Calu3 (cell line): Measurements from ENCODE around the gene TRIM13. TPM values are rescaled to one million over a fixed set of nuclear protein-coding genes. Genes with fewer than 3 reads are reported as not detected.

Experiments
- BruUV-seq: library from RNA; stranded (reverse); fragments of 400-500 nt; replicated peaks from 2 replicates; lab custom pipeline; 2021; lab: Mats Ljungman, UMichigan
- CTCF ChIA-PET: fragments of 300-600 bp; sonication (Branson Sonifier 250); formaldehyde crosslinking; loops from one replicate; lab custom pipeline; 2022; ENCODE audit warnings: antibody characterized with exemption; lab: Charles Lee
- DNase-seq: peaks from one replicate; pipeline ENCODE4 v3.0.0; 2022
- H3K27ac Mint-ChIP-seq: one replicate; pipeline ENCODE4 v1.8.0; 2022; ENCODE audit warnings: mixed read lengths; ENCODE audit not compliant: unreplicated experiment
- H3K27me3 Mint-ChIP-seq: one replicate; pipeline ENCODE4 v1.8.0; 2022; ENCODE audit warnings: mixed read lengths; ENCODE audit not compliant: unreplicated experiment
- H3K36me3 Mint-ChIP-seq: one replicate; pipeline ENCODE4 v1.8.0; 2022; ENCODE audit warnings: mild to moderate bottlenecking, moderate library complexity, mixed read lengths; ENCODE audit not compliant: insufficient read depth, unreplicated experiment
- H3K4me1 Mint-ChIP-seq: one replicate; pipeline ENCODE4 v1.8.0; 2022; ENCODE audit warnings: mild to moderate bottlenecking, low read depth, mixed read lengths; ENCODE audit not compliant: unreplicated experiment
- H3K4me3 Mint-ChIP-seq: one replicate; pipeline ENCODE4 v1.8.0; 2022; ENCODE audit warnings: mild to moderate bottlenecking, low read depth, moderate library complexity, mixed read lengths; ENCODE audit not compliant: unreplicated experiment
- H3K9me3 Mint-ChIP-seq: one replicate; pipeline ENCODE4 v1.8.0; 2022; ENCODE audit warnings: low read depth, mixed read lengths; ENCODE audit not compliant: unreplicated experiment
- intact Hi-C: fragments of 100-400 bp; cut with micrococcal nuclease; formaldehyde crosslinking; loops from one replicate; pipeline ENCODE4 v1.10.0; 2022; ENCODE audit not compliant: unreplicated experiment
- total RNA-seq: library from RNA; stranded (reverse); gene quantifications from 2 replicates; pipeline ENCODE4 v1.2.3, GENCODE V29; 2022
- TF ChIP-seq, protein P1 (sequence below): fragments of 200-600 bp; IDR thresholded peaks from one replicate; pipeline ENCODE4 v1.8.0; 2022; ENCODE audit warnings: antibody characterized with exemption; ENCODE audit not compliant: unreplicated experiment

Gene TRIM13
- total RNA-seq, 1 experiment from 2014 or later = 10.6 TPM

- CTCF ChIA-PET = no interaction called here
- no peaks in the 10 kb centered on the region for H3K36me3 Mint-ChIP-seq
- H3K9me3 Mint-ChIP-seq = no peaks in the 10 kb centered on the region
- H3K27me3 Mint-ChIP-seq = no peaks in the 10 kb centered on the region
- intact Hi-C loops = loop anchor here (10.0 kb wide), 2 partner anchors 832 to 942 kb away; no protein-coding TSS in a partner anchor
- H3K4me3 Mint-ChIP-seq = no peak overlapping the region
- no peak for DNase-seq
- H3K4me1 Mint-ChIP-seq = peaks cover 7% of the 10 kb centered on the region
- BruUV-seq = no TSS peak
- TF ChIP-seq, protein P1, sequence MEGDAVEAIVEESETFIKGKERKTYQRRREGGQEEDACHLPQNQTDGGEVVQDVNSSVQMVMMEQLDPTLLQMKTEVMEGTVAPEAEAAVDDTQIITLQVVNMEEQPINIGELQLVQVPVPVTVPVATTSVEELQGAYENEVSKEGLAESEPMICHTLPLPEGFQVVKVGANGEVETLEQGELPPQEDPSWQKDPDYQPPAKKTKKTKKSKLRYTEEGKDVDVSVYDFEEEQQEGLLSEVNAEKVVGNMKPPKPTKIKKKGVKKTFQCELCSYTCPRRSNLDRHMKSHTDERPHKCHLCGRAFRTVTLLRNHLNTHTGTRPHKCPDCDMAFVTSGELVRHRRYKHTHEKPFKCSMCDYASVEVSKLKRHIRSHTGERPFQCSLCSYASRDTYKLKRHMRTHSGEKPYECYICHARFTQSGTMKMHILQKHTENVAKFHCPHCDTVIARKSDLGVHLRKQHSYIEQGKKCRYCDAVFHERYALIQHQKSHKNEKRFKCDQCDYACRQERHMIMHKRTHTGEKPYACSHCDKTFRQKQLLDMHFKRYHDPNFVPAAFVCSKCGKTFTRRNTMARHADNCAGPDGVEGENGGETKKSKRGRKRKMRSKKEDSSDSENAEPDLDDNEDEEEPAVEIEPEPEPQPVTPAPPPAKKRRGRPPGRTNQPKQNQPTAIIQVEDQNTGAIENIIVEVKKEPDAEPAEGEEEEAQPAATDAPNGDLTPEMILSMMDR = no peak
- H3K27ac Mint-ChIP-seq = no peak overlapping the region
Observed at GRCh38 chr13:49972709-49973108, 24.1 kb upstream of the TRIM13 start.

DNA sequence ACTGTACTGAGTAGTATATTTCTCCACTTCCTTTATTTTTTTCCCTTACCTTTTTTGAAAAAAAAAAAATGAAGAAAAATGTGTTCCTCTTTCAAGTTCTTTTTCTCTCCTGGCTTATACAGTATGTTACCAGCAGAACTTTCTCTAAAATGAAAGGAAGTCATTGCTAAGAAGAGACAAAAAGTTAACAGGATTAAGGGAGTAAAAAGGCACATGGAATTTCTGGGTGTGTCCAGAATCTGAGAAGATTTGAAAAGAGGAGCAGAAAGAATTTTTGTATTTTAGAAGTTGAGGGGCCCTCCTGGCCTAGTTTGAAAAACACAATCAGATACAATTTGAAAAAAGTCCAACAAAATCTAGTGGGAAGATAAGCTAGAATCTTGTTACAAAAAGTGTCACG is 21.0 kb upstream of the TRIM13 start:
- Mint-ChIP-seq H3K4me3 (no peak overlapping the region), H3K27ac (peak overlapping the region; percentile 61), H3K27me3 (no peaks in the 10 kb centered on the region), H3K4me1 (peaks cover 7% of the 10 kb centered on the region), H3K9me3 (no peaks in the 10 kb centered on the region), H3K36me3 (no peaks in the 10 kb centered on the region)
- CTCF ChIA-PET = interaction anchor here (0.6 to 1.3 kb wide), 5 partner anchors 11 to 936 kb away, joined by 3 to 12 read pairs (median 7); partner anchors contain the start of gene SPRYD7
- no TSS peak for BruUV-seq
- intact Hi-C loops = loop anchor here (5.0 to 10.0 kb wide), 4 partner anchors 556 to 1096 kb away; no protein-coding TSS in a partner anchor
- DNase-seq = no peak
- TF ChIP-seq, protein P1 = no peak

DNA sequence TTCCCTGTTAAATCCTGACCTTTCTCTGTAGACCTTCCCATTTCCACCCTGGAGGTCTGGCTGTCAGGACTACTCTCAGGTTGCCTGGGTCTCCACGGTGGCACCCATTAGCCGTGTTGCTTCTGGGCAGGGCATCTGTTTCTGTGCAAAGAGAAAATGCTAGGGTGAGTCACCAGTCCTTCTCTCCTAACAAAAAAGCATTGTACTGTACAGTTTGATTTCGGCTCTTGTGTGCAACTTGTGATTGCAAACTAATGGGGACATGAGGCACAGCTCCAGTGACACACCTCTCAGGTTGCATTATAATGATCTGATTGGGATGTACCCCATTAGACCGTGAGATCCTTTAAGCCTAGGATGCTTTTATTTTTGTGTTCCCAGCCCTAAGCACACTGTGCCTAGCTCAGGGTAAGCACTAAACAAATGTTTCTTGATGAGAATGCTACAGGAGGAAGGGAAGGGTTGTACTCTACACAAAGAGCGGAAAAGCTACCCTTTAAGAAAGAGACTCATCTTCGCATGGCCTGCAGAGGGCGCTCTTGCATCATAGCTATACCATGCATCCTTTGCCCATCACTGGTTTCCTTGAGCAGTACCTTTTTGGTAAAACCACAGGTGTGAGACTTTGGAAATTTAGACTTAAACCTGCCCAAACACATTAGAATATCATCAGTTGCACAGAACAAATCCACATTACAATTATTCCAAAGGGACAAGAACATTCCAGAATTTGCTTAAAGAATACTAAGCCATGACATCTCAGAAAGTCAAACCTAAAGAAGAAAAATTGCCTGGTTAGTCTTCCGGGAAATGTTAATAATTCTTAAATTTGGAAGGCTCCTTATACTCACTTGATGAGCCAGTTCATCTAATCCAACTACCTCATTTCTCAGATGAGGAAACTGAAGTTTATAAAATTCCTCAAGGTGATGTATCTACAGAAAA is 20.3 kb upstream of the TRIM13 start:
- intact Hi-C loops = loop anchor here (5.0 to 10.0 kb wide), 4 partner anchors 556 to 1096 kb away; no protein-coding TSS in a partner anchor
- CTCF ChIA-PET = interaction anchor here (0.5 to 1.3 kb wide), 11 partner anchors 12 to 935 kb away, joined by 3 to 12 read pairs (median 3); partner anchors contain the start of gene SPRYD7

DNA sequence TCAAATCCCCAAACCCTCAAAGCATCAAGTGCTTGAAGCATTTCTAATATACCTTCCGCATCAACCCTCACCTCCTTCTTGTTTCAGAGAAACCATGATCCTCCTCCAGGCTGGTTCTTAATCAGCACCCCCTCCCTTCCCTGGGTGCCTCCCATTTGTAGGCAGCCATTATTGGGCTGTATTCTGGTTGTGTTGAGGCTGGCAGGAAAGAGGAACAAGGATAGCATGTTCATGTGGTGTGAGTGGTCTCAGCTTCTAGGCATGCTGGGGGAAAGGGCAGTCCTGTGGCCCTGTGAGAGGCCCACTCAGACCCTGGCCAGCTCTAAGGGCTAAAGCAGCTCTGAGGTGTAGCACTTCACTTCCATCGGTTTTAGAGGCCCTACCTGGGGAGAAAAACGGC is 18.9 kb upstream of the TRIM13 start:
- Mint-ChIP-seq H3K9me3 (no peaks in the 10 kb centered on the region), H3K36me3 (no peaks in the 10 kb centered on the region), H3K4me1 (peaks cover 1% of the 10 kb centered on the region), H3K27me3 (no peaks in the 10 kb centered on the region), H3K27ac (no peak overlapping the region), H3K4me3 (no peak overlapping the region)
- DNase-seq = no peak
- intact Hi-C loops = loop anchor here (5.0 to 10.0 kb wide), 4 partner anchors 554 to 1094 kb away; no protein-coding TSS in a partner anchor
- BruUV-seq = no TSS peak
- CTCF ChIA-PET = no interaction called here
- TF ChIP-seq, protein P1 = no peak

More for the DNA sequence above, 20.3 kb upstream of the TRIM13 start:
- DNase-seq = peak; percentile 58
- no peaks in the 10 kb centered on the region for H3K27me3 Mint-ChIP-seq
- no peaks in the 10 kb centered on the region for H3K36me3 Mint-ChIP-seq
- TF ChIP-seq, protein P1 = peak; percentile 59
- no TSS peak for BruUV-seq
- H3K4me1 Mint-ChIP-seq = peaks cover 7% of the 10 kb centered on the region
- H3K4me3 Mint-ChIP-seq = no peak overlapping the region
- H3K27ac Mint-ChIP-seq = peak overlapping the region; percentile 61
- no peaks in the 10 kb centered on the region for H3K9me3 Mint-ChIP-seq
